B cell (primary cell): Measurements from ENCODE around the gene DCUN1D1. TPM values are rescaled to one million over a fixed set of nuclear protein-coding genes. Genes with fewer than 3 reads are reported as not detected.

Source experiments
- ATAC-seq: fragments of 200-7000 bp; cut with Tn5 transposase; one replicate; pipeline ENCODE4 v1.10.0; 2021; ENCODE audit warnings: low read depth, mild to moderate bottlenecking, moderate number of reproducible peaks, moderate library complexity
- CTCF ChIA-PET: fragments of 350-600 bp; sonication (Branson Sonifier 250); formaldehyde crosslinking; loops from one replicate; lab custom pipeline; 2021; ENCODE audit warnings: antibody characterized with exemption, inconsistent platforms; lab: Charles Lee
- POLR2A ChIA-PET: fragments of 350-600 bp; sonication (Branson Sonifier 250); formaldehyde crosslinking; loops from one replicate; lab custom pipeline; 2021; ENCODE audit warnings: antibody characterized with exemption; lab: Charles Lee
- DNase-seq: peaks from one replicate; pipeline ENCODE4 v3.0.0; 2013
- H2AFZ ChIP-seq: 2 replicates; pipeline ENCODE4 v1.6.1; 2012; ENCODE audit warnings: mild to moderate bottlenecking, low read depth, low read length; ENCODE audit not compliant: insufficient read depth, poor library complexity, severe bottlenecking
- H3K27ac ChIP-seq, 2 donors: 1 replicate in 1 of 2; 2 replicates in 1 of 2; pipeline ENCODE4 v1.5.1; 2012 to 2013; ENCODE audit warnings: low read length in 2 of 2, mild to moderate bottlenecking in 2 of 2, moderate library complexity in 1 of 2
- H3K27me3 ChIP-seq, 4 experiments: fragments of 200-600 bp in 1 of 4; sonication (generic) in 1 of 4; replicated peaks in 1 of 4; 1 replicate in 2 of 4; 2 replicates in 2 of 4; pipeline versions ENCODE4 v1.6.1 to v1.7.0; 2013 to 2016; ENCODE audit warnings: low read length in 3 of 4, mild to moderate bottlenecking in 2 of 4, mixed read lengths in 1 of 4, moderate library complexity in 1 of 4; ENCODE audit not compliant: insufficient read depth in 4 of 4, control insufficient read depth in 3 of 4; ENCODE audit errors: control extremely low read depth in 1 of 4
- H3K36me3 ChIP-seq, 2 experiments: replicated peaks in 1 of 2; 1 replicate in 1 of 2; 2 replicates in 1 of 2; pipeline versions ENCODE4 v1.6.1 to v1.7.1; 2013; ENCODE audit warnings: low read length in 1 of 2; ENCODE audit not compliant: insufficient read depth in 2 of 2, control insufficient read depth in 1 of 2; ENCODE audit errors: control extremely low read depth in 1 of 2, extremely low read depth in 1 of 2
- H3K4me1 ChIP-seq, 2 donors: fragments of 200-600 bp in 1 of 2; sonication (generic) in 1 of 2; 1 replicate in 1 of 2; 2 replicates in 1 of 2; pipeline versions ENCODE4 v1.5.1 to v1.6.1; 2013 to 2017; ENCODE audit warnings: low read length in 2 of 2; ENCODE audit not compliant: control insufficient read depth in 2 of 2, insufficient read depth in 2 of 2
- H3K4me2 ChIP-seq: replicated peaks from 2 replicates; pipeline ENCODE3; 2012; ENCODE audit warnings: mild to moderate bottlenecking, low read depth, low read length; ENCODE audit not compliant: poor library complexity, severe bottlenecking
- H3K4me3 ChIP-seq, 5 experiments: fragments of 200-600 bp in 1 of 5; sonication (generic) in 1 of 5; 1 replicate in 3 of 5; 2 replicates in 2 of 5; pipeline versions ENCODE4 v1.5.1 to v1.7.0; 2011 to 2016; ENCODE audit warnings: low read length in 4 of 5, mild to moderate bottlenecking in 4 of 5, low read depth in 2 of 5, control low read depth in 1 of 5, moderate library complexity in 1 of 5; ENCODE audit not compliant: insufficient read depth in 1 of 5; ENCODE audit errors: control extremely low read depth in 1 of 5, extremely low read depth in 1 of 5
- H3K79me2 ChIP-seq: fragments of 200-600 bp; sonication (generic); one replicate; pipeline ENCODE4 v1.6.0; 2016; ENCODE audit warnings: low read length; ENCODE audit not compliant: control insufficient read depth, insufficient read depth
- H3K9ac ChIP-seq: fragments of 200-600 bp; sonication (generic); 2 replicates; pipeline ENCODE4 v1.6.1; 2017; ENCODE audit warnings: mild to moderate bottlenecking, low read length, moderate library complexity
- H3K9me3 ChIP-seq, 3 donors: one replicate each; pipeline versions ENCODE4 v1.6.1 to v1.7.1; 2013; ENCODE audit warnings: low read length in 2 of 3; ENCODE audit not compliant: control insufficient read depth in 2 of 3, insufficient read depth in 1 of 3; ENCODE audit errors: control extremely low read depth in 1 of 3
- H4K20me1 ChIP-seq: 2 replicates; pipeline ENCODE4 v1.6.0; 2012; ENCODE audit warnings: mild to moderate bottlenecking, low read length; ENCODE audit not compliant: insufficient read depth, control insufficient read depth, poor library complexity, severe bottlenecking
- H3K27ac Mint-ChIP-seq: one replicate; pipeline ENCODE4 v1.8.0; 2021; ENCODE audit warnings: mixed read lengths
- H3K27me3 Mint-ChIP-seq: one replicate; pipeline ENCODE4 v1.8.0; 2021; ENCODE audit warnings: mixed read lengths
- H3K4me1 Mint-ChIP-seq: one replicate; pipeline ENCODE4 v1.8.0; 2021; ENCODE audit warnings: mixed read lengths
- H3K4me3 Mint-ChIP-seq: one replicate; pipeline ENCODE4 v1.8.0; 2021; ENCODE audit warnings: mixed read lengths
- H3K9me3 Mint-ChIP-seq: one replicate; pipeline ENCODE4 v1.8.0; 2022; ENCODE audit warnings: mixed read lengths; ENCODE audit not compliant: insufficient read depth
- EZH2 ChIP-seq: IDR thresholded peaks from 2 replicates; pipeline ENCODE4 v1.6.1; 2012; ENCODE audit warnings: borderline replicate concordance, low read depth, mild to moderate bottlenecking, moderate library complexity, low read length; ENCODE audit not compliant: insufficient read depth, poor library complexity, severe bottlenecking
- intact Hi-C: fragments of 100-400 bp; cut with micrococcal nuclease; formaldehyde crosslinking; loops from one replicate; pipeline ENCODE4 v1.10.0; 2022
- polyA plus RNA-seq: library from polyadenylated mRNA; depleted of rRNA; stranded (reverse); fragments of >200 nt; gene quantifications from 2 replicates; pipeline ENCODE4 v1.2.3, GENCODE V29; 2012
- total RNA-seq, 2 donors: library from RNA; stranded (reverse); fragments of 120-200 nt in 1 of 2; gene quantifications; 1 replicate in 1 of 2; 2 replicates in 1 of 2; pipeline versions ENCODE4 v1.2.3 to v1.2.4, GENCODE V29; 2013 to 2022
- TF ChIP-seq, protein P1 (sequence below): fragments of 200-600 bp; IDR thresholded peaks from one replicate; pipeline ENCODE4 v1.8.0; 2022; ENCODE audit warnings: antibody characterized with exemption, mild to moderate bottlenecking

Gene DCUN1D1
- total and polyA plus RNA-seq, 2 donors (not counting 1 experiment from before 2014, with no cell fraction given) = 3.7 to 35.5 TPM

DNA sequence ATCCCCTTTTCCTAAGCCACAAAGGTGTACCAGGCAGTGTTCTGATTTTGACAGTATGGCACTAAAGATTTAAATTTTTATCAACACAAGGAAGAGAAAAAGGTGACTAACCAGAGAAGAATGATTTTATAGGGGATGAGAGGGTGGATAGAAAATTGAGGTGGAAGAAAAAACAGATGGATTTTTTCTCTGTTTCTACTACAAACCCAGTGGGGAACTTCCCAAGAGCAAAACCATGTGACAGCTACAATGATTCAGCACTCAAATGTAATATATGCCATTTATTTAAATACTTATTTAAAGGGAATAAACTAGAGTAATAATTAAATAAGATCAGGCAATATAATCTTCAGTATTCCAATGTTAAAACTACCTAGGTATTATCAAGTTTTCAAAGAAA lies 11.1 kb downstream of the DCUN1D1 start:
- H3K4me2 ChIP-seq = no peak overlapping the region

More for the DNA sequence above, 11.1 kb downstream of the DCUN1D1 start:
- Histone ChIP-seq H2AFZ (no peak overlapping the region), H3K27me3 (no peaks in the 10 kb centered on the region), H3K27ac (no peak overlapping the region), H3K4me3 (no peak overlapping the region), H3K9me3 (no peaks in the 10 kb centered on the region), H3K9ac (no peak overlapping the region), H3K36me3 (no peaks in the 10 kb centered on the region), H4K20me1 (peaks cover 48% of the 10 kb centered on the region), H3K4me1 (peaks cover 15 to 20% of the 10 kb centered on the region in 2 donors), H3K79me2 (peaks cover 75% of the 10 kb centered on the region)
- TF ChIP-seq, protein P1, sequence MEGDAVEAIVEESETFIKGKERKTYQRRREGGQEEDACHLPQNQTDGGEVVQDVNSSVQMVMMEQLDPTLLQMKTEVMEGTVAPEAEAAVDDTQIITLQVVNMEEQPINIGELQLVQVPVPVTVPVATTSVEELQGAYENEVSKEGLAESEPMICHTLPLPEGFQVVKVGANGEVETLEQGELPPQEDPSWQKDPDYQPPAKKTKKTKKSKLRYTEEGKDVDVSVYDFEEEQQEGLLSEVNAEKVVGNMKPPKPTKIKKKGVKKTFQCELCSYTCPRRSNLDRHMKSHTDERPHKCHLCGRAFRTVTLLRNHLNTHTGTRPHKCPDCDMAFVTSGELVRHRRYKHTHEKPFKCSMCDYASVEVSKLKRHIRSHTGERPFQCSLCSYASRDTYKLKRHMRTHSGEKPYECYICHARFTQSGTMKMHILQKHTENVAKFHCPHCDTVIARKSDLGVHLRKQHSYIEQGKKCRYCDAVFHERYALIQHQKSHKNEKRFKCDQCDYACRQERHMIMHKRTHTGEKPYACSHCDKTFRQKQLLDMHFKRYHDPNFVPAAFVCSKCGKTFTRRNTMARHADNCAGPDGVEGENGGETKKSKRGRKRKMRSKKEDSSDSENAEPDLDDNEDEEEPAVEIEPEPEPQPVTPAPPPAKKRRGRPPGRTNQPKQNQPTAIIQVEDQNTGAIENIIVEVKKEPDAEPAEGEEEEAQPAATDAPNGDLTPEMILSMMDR = no peak
- TF ChIP-seq EZH2 = no peak
- Mint-ChIP-seq H3K4me1 (peaks cover 49% of the 10 kb centered on the region), H3K27ac (no peak overlapping the region), H3K4me3 (no peak overlapping the region), H3K27me3 (no peaks in the 10 kb centered on the region), H3K9me3 (no peaks in the 10 kb centered on the region)
- intact Hi-C loops = no loop called here
- POLR2A ChIA-PET = interaction anchor here (0.6 kb wide), 1 partner anchor 20 kb away, joined by 3 read pairs; no protein-coding TSS in a partner anchor
- CTCF ChIA-PET = no interaction called here
- no peak for DNase-seq
- no peak for ATAC-seq
